ENCODE results near the gene AIFM2.

- no peak for TF ChIP-seq CTCF (IDR thresholded peaks at IDR 0.05)
- no peak for TF ChIP-seq POLR2A (IDR thresholded peaks at IDR 0.05)
These were observed 5.6 kb upstream of the AIFM2 start for GRCh38 chr10:70137927-70138883.
